Activated CD4-positive, CD25-positive, alpha-beta regulatory T cell (primary cell): Measurements from ENCODE around the gene KIF18B.

Experiments used
- DNase-seq, 4 experiments: peaks; one replicate each; lab custom pipeline; 2025; lab: John Stamatoyannopoulos, UW

The KIF18B gene

DNA sequence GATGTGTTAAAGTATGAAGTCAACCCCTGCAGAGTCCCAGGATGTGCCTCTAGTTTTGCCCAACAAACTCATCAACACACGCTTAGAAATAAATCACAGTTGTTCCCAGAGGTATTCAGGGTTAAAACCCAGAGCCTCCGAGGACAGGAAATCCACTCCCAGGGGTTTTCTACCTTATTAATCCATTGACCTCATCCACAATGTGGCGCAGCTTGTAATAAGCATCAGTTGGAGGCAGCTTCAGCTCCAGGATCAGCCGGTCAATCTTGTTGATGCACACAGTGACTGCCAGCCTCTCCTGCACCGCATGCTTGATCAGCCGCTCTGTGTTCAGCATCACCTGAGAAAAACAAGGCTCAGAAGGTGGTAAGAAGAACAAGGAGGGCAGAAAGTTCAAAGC lies 71.8 kb downstream of the KIF18B start:
- DNase-seq: no peak
